Erythroblast (primary cell): ENCODE results near the gene TUBB2B.

ENCODE experiments used
- GATA1 ChIP-seq: IDR thresholded peaks from 2 replicates; pipeline ENCODE4 v1.6.1; 2011; ENCODE audit warnings: low read depth, mild to moderate bottlenecking, control low read depth, low read length, moderate library complexity
- POLR2A ChIP-seq: IDR thresholded peaks from 2 replicates; pipeline ENCODE4 v1.6.1; 2011; ENCODE audit warnings: mild to moderate bottlenecking, low read length

- TF ChIP-seq POLR2A (no peak), GATA1 (no peak)
Observed at GRCh38 chr6:3194535-3195419, 32.7 kb downstream of the TUBB2B start.
